HL-60 (cell line): ENCODE data around the gene STUM.

Experiments used
- DNase-seq, 2 experiments: peaks; one replicate each; pipeline ENCODE4 v3.0.0-alpha.2; 2010 to 2020; ENCODE audit warnings: low read depth in 1 of 2, low spot score in 1 of 2
- H3K27ac ChIP-seq: fragments of 250-450 bp; sonication (Bioruptor Pico); replicated peaks from 2 replicates; pipeline ENCODE4 v1.5.1; 2020; ENCODE audit warnings: mild to moderate bottlenecking, moderate library complexity
- H3K27me3 ChIP-seq: fragments of 250-450 bp; sonication (Bioruptor Pico); 2 replicates; pipeline ENCODE4 v1.5.1; 2021; ENCODE audit warnings: mild to moderate bottlenecking, moderate library complexity; ENCODE audit not compliant: insufficient read depth, poor library complexity, severe bottlenecking
- H3K4me3 ChIP-seq: replicated peaks from 2 replicates; pipeline ENCODE4 v1.5.1; 2011; ENCODE audit warnings: mild to moderate bottlenecking, control low read depth, low read length; ENCODE audit not compliant: insufficient read depth
- GABPA ChIP-seq: IDR thresholded peaks from 2 replicates; pipeline ENCODE4 v1.6.1; 2012; ENCODE audit warnings: low read depth
- POLR2AphosphoS5 ChIP-seq: IDR thresholded peaks from 2 replicates; pipeline ENCODE4 v1.6.1; 2012; ENCODE audit warnings: low read depth
- SPI1 ChIP-seq: IDR thresholded peaks from 2 replicates; pipeline ENCODE4 v1.6.1; 2012; ENCODE audit warnings: low read depth, mild to moderate bottlenecking, borderline replicate concordance
- TF ChIP-seq, protein P1 (sequence below): IDR thresholded peaks from 2 replicates; pipeline ENCODE4 v1.6.1; 2012; ENCODE audit warnings: low read depth; ENCODE audit not compliant: insufficient replicate concordance
- TF ChIP-seq, protein P2 (sequence below): IDR thresholded peaks from one replicate; pipeline ENCODE4 v1.5.1; 2011; ENCODE audit warnings: low read length, control low read depth, inconsistent platforms; ENCODE audit not compliant: insufficient read depth

Gene STUM

DNA sequence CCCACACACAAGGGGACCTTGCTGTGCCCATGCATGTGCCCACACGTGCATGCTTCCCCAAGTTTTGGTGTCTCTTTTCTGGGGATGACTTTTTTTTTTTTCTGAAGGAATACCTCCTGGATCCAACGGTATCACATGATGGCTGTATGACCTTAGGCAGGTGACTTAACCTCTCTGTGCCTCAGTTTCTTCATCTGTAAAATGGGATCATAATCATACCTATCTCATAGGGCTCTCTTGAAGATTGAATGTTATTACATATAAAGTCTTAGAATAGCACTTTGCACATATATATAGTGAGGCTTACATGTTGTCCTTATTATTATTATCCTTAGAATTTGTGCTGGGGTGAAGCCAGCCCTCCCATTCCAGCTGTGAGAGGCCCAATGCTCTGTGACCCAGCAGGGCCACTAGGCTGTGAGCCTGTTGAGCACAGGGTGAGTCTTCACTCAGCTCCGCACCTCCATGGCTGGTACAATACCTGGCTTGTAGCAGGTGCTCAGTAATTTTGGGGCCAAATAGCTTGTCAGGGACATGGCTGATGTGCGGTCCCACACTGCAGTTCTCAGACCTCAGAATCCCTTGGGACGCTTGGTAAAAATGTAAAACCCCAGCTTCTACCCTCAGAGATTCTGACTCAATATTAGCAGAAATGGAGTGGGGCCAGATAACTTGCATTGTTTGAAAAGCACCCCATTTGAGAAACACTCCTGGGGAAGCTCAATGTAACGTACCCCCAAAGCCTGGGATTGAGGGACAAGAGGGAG, 20.6 kb downstream of the STUM start:
- TF ChIP-seq POLR2AphosphoS5 (no peak), SPI1 (no peak), GABPA (no peak)
- TF ChIP-seq, protein P1, sequence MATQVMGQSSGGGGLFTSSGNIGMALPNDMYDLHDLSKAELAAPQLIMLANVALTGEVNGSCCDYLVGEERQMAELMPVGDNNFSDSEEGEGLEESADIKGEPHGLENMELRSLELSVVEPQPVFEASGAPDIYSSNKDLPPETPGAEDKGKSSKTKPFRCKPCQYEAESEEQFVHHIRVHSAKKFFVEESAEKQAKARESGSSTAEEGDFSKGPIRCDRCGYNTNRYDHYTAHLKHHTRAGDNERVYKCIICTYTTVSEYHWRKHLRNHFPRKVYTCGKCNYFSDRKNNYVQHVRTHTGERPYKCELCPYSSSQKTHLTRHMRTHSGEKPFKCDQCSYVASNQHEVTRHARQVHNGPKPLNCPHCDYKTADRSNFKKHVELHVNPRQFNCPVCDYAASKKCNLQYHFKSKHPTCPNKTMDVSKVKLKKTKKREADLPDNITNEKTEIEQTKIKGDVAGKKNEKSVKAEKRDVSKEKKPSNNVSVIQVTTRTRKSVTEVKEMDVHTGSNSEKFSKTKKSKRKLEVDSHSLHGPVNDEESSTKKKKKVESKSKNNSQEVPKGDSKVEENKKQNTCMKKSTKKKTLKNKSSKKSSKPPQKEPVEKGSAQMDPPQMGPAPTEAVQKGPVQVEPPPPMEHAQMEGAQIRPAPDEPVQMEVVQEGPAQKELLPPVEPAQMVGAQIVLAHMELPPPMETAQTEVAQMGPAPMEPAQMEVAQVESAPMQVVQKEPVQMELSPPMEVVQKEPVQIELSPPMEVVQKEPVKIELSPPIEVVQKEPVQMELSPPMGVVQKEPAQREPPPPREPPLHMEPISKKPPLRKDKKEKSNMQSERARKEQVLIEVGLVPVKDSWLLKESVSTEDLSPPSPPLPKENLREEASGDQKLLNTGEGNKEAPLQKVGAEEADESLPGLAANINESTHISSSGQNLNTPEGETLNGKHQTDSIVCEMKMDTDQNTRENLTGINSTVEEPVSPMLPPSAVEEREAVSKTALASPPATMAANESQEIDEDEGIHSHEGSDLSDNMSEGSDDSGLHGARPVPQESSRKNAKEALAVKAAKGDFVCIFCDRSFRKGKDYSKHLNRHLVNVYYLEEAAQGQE, result no peak
- TF ChIP-seq, protein P2, sequence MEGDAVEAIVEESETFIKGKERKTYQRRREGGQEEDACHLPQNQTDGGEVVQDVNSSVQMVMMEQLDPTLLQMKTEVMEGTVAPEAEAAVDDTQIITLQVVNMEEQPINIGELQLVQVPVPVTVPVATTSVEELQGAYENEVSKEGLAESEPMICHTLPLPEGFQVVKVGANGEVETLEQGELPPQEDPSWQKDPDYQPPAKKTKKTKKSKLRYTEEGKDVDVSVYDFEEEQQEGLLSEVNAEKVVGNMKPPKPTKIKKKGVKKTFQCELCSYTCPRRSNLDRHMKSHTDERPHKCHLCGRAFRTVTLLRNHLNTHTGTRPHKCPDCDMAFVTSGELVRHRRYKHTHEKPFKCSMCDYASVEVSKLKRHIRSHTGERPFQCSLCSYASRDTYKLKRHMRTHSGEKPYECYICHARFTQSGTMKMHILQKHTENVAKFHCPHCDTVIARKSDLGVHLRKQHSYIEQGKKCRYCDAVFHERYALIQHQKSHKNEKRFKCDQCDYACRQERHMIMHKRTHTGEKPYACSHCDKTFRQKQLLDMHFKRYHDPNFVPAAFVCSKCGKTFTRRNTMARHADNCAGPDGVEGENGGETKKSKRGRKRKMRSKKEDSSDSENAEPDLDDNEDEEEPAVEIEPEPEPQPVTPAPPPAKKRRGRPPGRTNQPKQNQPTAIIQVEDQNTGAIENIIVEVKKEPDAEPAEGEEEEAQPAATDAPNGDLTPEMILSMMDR, result no peak
- no peak overlapping the region for H3K27ac ChIP-seq
- no peak for DNase-seq
- H3K4me3 ChIP-seq, result no peak overlapping the region
- peaks cover 3% of the 10 kb centered on the region for H3K27me3 ChIP-seq

DNA sequence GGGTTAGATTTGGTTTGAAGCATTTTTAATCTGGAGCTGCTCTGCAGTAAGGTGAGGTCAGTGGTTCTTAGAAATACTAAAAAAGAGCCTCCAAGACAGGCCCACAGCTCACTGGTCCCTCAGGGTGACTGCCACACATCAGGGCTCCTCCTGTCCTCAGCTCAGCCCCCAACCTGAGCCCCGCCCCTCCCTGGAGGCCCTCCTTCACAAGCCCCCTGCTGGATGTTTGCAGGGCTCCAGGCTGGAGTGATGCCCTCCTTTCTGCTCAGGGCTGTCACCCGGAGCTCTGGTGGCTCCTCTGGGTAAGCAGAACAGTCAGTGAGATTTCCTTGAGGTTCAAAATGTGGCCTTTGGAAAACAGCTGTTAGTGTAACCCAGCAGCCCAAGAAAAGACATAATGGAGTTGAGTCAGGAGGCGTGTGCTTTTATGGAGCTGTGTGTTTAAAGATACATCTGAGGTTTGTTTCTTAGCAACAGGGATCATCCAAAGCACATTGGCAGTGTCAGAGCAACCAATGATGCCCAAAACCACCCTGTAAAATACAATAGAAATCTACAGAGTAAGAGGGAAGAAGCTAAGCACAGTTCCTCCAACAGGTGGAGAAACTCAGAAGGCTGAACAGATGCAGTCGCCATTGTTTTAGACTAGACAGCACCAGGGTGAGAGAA, 21.4 kb downstream of the STUM start:
- Histone ChIP-seq H3K4me3 (no peak overlapping the region), H3K27ac (no peak overlapping the region), H3K27me3 (peaks cover 3% of the 10 kb centered on the region)
- no peak for TF ChIP-seq GABPA
- no peak for TF ChIP-seq POLR2AphosphoS5
- TF ChIP-seq, protein P2, result no peak
- TF ChIP-seq, protein P1, result no peak
- no peak for TF ChIP-seq SPI1
- no peak for DNase-seq

DNA sequence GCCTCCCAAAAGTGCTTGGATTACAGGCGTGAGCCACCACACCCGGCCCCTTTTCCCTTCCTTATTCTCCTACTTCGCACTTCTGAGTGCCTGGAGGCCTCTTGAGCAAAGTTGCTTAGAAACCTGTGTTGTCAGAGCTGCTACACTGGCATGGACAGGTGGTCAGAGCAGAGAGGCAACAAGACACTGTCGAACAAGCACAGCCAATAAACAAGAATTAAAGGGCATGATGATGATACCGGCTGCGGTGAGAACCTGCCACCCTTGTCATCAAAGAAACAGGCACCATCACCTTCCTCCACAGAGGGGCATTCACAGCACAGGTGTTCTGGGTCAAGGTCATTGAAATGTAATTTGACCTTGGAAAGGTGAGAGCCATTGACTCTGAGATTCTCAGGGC, 23.3 kb downstream of the STUM start:
- no peaks in the 10 kb centered on the region for H3K27me3 ChIP-seq
- no peak overlapping the region for H3K27ac ChIP-seq
- H3K4me3 ChIP-seq, result no peak overlapping the region
- TF ChIP-seq, protein P1, result no peak
- TF ChIP-seq GABPA, result no peak
- TF ChIP-seq POLR2AphosphoS5, result no peak
- TF ChIP-seq SPI1, result no peak
- TF ChIP-seq, protein P2, result no peak
- DNase-seq, result no peak
